Motor neuron (in vitro differentiated cells): ENCODE measurements around the gene KIAA1958. TPM values are rescaled to one million over a fixed set of nuclear protein-coding genes. Genes with fewer than 3 reads are reported as not detected.
"Not testable (repeated sequence)": the region's sequence is repeated elsewhere in the genome, so short reads cannot be mapped to it uniquely, and the experiment has no call there.

ENCODE experiments used
- ATAC-seq, 8 experiments: fragments of 200-7000 bp; cut with Tn5 transposase; replicated peaks in 6 of 8; 2 replicates each; pipeline ENCODE4 v1.8.0; 2021; ENCODE audit warnings: mild to moderate bottlenecking in 8 of 8, moderate library complexity in 8 of 8
- H3K27ac ChIP-seq, 2 donors: fragments of 250-450 bp; sonication (Bioruptor Pico); 2 replicates each; pipeline ENCODE4 v1.9.0; 2021; ENCODE audit warnings: antibody characterized with exemption in 2 of 2, mild to moderate bottlenecking in 2 of 2, moderate library complexity in 1 of 2
- H3K4me1 ChIP-seq, 2 donors: fragments of 250-450 bp; sonication (Bioruptor Pico); replicated peaks in 1 of 2; 2 replicates each; pipeline ENCODE4 v1.6.1; 2021; ENCODE audit warnings: antibody characterized with exemption in 2 of 2, mild to moderate bottlenecking in 2 of 2, moderate library complexity in 1 of 2
- H3K4me3 ChIP-seq, 5 donors: fragments of 250-450 bp; sonication (Bioruptor Pico); 2 replicates each; pipeline ENCODE4 v1.9.0; 2021; ENCODE audit warnings: antibody characterized with exemption in 5 of 5, mild to moderate bottlenecking in 5 of 5, moderate library complexity in 4 of 5
- WGBS, 10 experiments: fragments of 450-650 bp; shearing (Covaris generic); methylation state at CpG; one replicate each; pipeline ENCODE4 v1.0.0; 2022; 5-methylcytosine and 5-hydroxymethylcytosine counted together
- in situ Hi-C, 9 experiments: fragments of 400-800 bp; cut with MboI; loops; one replicate each; pipeline ENCODE4 v1.15.0; 2021; ENCODE audit warnings: low sequenced_read_pairs in 9 of 9, low pct_unique_long_range_greater_than_20kb in 2 of 9; ENCODE audit not compliant: unreplicated experiment in 9 of 9
- total RNA-seq, 8 experiments: library from RNA; unstranded; fragments of 300-600 nt; gene quantifications; 2 replicates each; pipeline versions ENCODE4 v1.2.3 to v1.2.4, GENCODE V29; 2022

The KIAA1958 gene
- total RNA-seq, 8 experiments from 2014 or later = 14.5 to 231 (median 29.0) TPM

DNA sequence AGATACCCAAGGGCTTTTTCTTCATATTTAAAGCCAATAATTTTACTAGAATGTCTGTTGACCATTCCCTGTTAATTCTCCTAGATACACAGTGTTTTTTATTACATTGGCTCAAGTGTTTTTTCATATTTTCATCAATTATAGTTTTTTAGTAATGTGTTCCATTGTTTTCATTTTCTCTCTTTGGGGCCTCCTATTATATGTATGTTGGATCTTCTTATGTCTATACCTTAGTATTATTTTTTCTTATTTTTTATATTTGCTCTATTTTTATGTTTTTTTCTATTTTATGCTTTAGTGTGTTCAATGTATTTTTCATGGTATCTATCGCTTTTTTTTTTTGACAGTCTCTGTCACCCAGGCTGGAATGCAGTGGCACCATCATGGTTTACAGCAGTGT lies 7.5 kb downstream of the KIAA1958 start:
- WGBS, 10 experiments = 84 to 100% (median 100%) methylated on average over 1 of the region's 1 CpG; no CpG with 5 or more reads in 1 of the 10 experiments
- Histone ChIP-seq H3K27ac (no peak overlapping the region), H3K4me3 (no peak overlapping the region), H3K4me1 (peaks cover 7 to 8% of the 10 kb centered on the region in 2 donors)
- ATAC-seq = no peak
- in situ Hi-C loops = no loop called here

DNA sequence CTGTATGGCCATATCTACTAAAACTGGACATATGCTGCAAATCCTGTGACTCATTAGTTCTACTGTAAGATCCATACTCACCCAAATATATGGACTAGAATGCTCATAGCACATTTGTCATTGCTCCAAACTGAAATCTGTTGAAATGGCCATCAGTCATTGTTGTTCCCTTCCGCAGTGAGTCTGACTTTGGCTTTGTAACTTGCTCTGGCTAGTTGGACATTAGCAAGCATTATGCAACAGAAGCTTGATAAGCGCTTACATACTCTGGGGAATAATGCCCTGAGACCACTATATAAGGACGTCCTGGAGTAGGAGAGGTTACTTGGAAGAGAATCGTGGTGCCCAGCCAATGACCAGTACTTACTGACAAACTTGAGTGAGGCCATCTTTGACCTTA lies 9.0 kb downstream of the KIAA1958 start:
- peaks cover 4 to 8% of the 10 kb centered on the region in 2 donors for H3K4me1 ChIP-seq
- H3K4me3 ChIP-seq = no peak overlapping the region
- in situ Hi-C loops = no loop called here
- ATAC-seq = no peak
- no peak overlapping the region for H3K27ac ChIP-seq
- WGBS, 10 experiments = 4 to 100% (median 82%) methylated on average over 1 to 4 of the region's 4 CpGs; no CpG with 5 or more reads in 2 of the 10 experiments

GRCh38 chr9:112496074-112496722 lies 9.6 kb downstream of the KIAA1958 start:
- 33 to 100% (median 80%) methylated on average over 1 to 3 of the region's 3 CpGs for WGBS, 10 experiments
- in situ Hi-C loops = no loop called here
- Histone ChIP-seq H3K4me3 (no peak overlapping the region), H3K27ac (no peak overlapping the region), H3K4me1 (peaks cover 0 to 3% of the 10 kb centered on the region in 2 donors)
- ATAC-seq = peak in 1 of 8 experiments; percentile 21

- no peak overlapping the region for H3K4me3 ChIP-seq
- peaks cover 0 to 3% of the 10 kb centered on the region in 2 donors for H3K4me1 ChIP-seq
- H3K27ac ChIP-seq = no peak overlapping the region
- in situ Hi-C loops = no loop called here
- WGBS, 10 experiments = 80 to 100% (median 100%) methylated on average over 1 to 2 of the region's 2 CpGs; no CpG with 5 or more reads in 4 of the 10 experiments
- no peak for ATAC-seq
These were observed 14.2 kb downstream of the KIAA1958 start for GRCh38 chr9:112500842-112501241.

DNA sequence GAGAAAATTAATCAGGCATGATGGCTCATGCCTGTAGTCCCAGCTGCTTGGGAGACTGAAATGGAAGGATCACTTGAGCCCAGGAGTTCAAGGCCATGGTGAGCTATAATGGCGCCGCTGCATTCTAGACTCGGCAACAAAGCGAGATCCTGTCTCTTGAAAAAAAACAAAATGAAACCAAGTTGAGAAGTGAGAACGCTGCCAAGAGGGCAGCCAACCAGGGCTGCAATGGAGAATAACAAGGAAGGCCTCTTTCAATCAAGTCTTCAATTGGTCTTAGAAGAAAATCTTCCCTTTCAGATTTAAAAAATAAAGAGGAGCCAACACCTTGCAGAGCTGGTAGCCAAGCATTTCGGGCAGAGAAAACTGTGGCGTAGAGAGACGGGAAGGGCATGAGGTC lies 14.7 kb downstream of the KIAA1958 start:
- WGBS, 10 experiments = 88 to 100% (median 94%) methylated on average over 1 to 8 of the region's 8 CpGs; no CpG with 5 or more reads in 1 of the 10 experiments
- Histone ChIP-seq H3K4me3 (no peak overlapping the region), H3K4me1 (peaks cover 0 to 3% of the 10 kb centered on the region in 2 donors), H3K27ac (no peak overlapping the region)
- no peak for ATAC-seq
- in situ Hi-C loops = no loop called here

DNA sequence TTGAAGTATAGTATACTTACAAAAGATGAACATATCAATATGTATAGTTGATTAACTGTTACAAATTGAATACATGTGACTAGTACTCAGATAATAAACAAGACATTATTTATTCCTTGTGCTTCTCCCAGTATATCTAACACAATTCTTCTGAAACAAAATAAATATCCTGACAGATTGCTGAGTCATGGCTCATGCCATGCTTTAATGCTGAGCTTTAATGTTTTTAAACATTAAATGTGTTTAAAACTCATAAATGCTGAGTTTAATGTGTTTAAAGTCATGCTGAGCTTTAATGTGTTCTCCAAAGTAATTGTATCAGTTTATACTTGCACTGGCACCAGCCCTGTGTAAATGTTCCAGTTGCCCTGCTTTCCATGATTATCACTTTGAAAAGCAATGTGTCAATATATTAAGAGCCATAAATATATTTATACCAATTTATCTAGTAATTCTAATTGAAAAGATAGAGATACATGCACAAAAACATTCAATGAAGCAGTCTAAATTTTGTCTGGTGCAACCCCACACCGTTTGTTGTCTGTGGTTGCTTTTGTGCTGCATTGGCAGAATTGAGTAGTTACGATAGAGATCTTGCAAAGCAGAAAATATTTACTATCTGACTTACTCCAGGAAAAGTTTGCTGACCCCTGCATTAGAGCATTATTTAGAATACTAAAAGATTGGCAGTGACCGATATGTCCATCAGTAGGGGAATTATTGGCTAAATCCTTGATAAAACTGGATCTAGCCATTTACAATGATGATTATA lies 15.7 kb downstream of the KIAA1958 start:
- ATAC-seq = no peak
- in situ Hi-C loops = no loop called here
- Histone ChIP-seq H3K27ac (no peak overlapping the region), H3K4me1 (no peaks in the 10 kb centered on the region), H3K4me3 (no peak overlapping the region)
- 40 to 100% (median 89%) methylated on average over 1 to 3 of the region's 3 CpGs; no CpG with 5 or more reads in 1 of the 10 experiments for WGBS, 10 experiments

DNA sequence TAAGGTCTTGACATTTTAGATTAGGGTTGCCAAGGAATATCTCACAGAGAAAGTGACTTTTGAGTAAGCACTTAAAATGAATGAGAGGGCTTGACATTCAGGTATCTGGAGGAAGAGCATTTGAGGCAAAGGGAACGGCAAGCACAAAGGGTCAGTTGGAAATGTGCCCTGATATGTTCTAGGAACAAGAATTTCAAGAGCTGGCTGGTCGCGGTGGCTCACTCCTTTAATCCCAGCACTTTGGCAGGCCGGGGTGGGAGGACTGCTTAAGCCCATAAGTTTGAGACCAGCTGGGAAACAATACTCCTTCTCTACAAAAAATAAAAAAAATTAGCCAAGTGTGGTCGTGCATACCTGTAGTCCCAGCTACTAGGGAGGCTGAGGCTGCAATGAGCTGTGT lies 16.5 kb downstream of the KIAA1958 start:
- no peak overlapping the region for H3K4me3 ChIP-seq
- H3K4me1 ChIP-seq = no peaks in the 10 kb centered on the region
- H3K27ac ChIP-seq = no peak overlapping the region
- ATAC-seq = no peak
- 80 to 100% (median 96%) methylated on average over 1 to 5 of the region's 5 CpGs for WGBS, 10 experiments
- in situ Hi-C loops = no loop called here

- Histone ChIP-seq H3K27ac (no peak overlapping the region), H3K4me3 (no peak overlapping the region), H3K4me1 (no peaks in the 10 kb centered on the region)
- WGBS, 10 experiments = 53 to 100% (median 93%) methylated on average over 1 to 4 of the region's 4 CpGs
- in situ Hi-C loops = no loop called here
- ATAC-seq = no peak
These were observed 18.5 kb downstream of the KIAA1958 start for GRCh38 chr9:112505086-112505485.

GRCh38 chr9:112505607-112506006 lies 19.0 kb downstream of the KIAA1958 start:
- H3K4me1 ChIP-seq = no peaks in the 10 kb centered on the region
- no peak overlapping the region for H3K27ac ChIP-seq
- 50 to 100% (median 86%) methylated on average over 1 to 4 of the region's 4 CpGs for WGBS, 10 experiments
- in situ Hi-C loops = no loop called here
- no peak for ATAC-seq
- H3K4me3 ChIP-seq = no peak overlapping the region

DNA sequence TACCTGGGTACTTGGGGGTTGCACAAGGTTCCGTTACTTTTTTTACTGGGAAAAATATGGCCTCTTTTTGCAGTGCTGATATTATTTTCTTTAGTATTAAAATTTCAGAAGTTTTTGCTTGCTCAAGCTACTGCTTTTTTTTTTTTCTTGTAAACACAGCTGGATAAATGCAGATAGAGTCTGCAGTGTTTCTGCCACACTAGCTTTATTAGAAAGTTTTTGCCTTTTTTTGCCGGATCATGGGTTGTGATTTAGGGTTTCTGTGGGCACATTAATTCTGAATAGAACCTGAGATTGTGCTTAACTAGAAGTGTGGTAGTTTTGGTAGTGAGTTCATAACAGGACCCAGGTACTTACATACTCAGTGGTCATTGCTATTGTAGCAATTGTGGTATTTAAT lies 19.9 kb downstream of the KIAA1958 start:
- in situ Hi-C loops = no loop called here
- H3K27ac ChIP-seq = no peak overlapping the region
- no peak for ATAC-seq
- WGBS, 10 experiments = 54 to 100% (median 87%) methylated on average over 1 to 2 of the region's 2 CpGs; no CpG with 5 or more reads in 3 of the 10 experiments
- H3K4me1 ChIP-seq = no peaks in the 10 kb centered on the region
- H3K4me3 ChIP-seq = no peak overlapping the region

GRCh38 chr9:112507001-112507680 lies 20.5 kb downstream of the KIAA1958 start:
- WGBS, 10 experiments = 67 to 100% (median 87%) methylated on average over 1 to 2 of the region's 2 CpGs; no CpG with 5 or more reads in 2 of the 10 experiments
- no peak for ATAC-seq
- in situ Hi-C loops = no loop called here

GRCh38 chr9:112508377-112508776 lies 21.8 kb downstream of the KIAA1958 start:
- in situ Hi-C loops = no loop called here
- WGBS, 10 experiments = 0 to 100% (median 79%) methylated on average over 1 to 2 of the region's 2 CpGs
- Histone ChIP-seq H3K27ac (no peak overlapping the region), H3K4me3 (no peak overlapping the region), H3K4me1 (no peaks in the 10 kb centered on the region)
- peak in 5 of 8 experiments; percentile 13 to 88 (median 73) for ATAC-seq

More at GRCh38 chr9:112507001-112507680, 20.5 kb downstream of the KIAA1958 start:
- Histone ChIP-seq H3K4me1 (no peaks in the 10 kb centered on the region), H3K27ac (no peak overlapping the region), H3K4me3 (no peak overlapping the region)

GRCh38 chr9:112512377-112512776 lies 25.8 kb downstream of the KIAA1958 start:
- 60 to 83% (median 82%) methylated on average over 1 to 3 of the region's 4 CpGs; no CpG with 5 or more reads in 5 of the 10 experiments for WGBS, 10 experiments

More at GRCh38 chr9:112512377-112512776, 25.8 kb downstream of the KIAA1958 start:
- ATAC-seq, H3K27ac ChIP-seq, H3K4me1 ChIP-seq, H3K4me3 ChIP-seq, in situ Hi-C loops: not testable (repeated sequence)
